Body of pancreas (tissue), 4 donors: ENCODE measurements around the gene PLXNB3. TPM values are rescaled to one million over a fixed set of nuclear protein-coding genes. Genes with fewer than 3 reads are reported as not detected.

ENCODE experiments used
- ATAC-seq: fragments of 150-250 bp; one replicate; pipeline ENCODE4 v1.9.1; 2016
- DNase-seq, 4 donors: peaks; one replicate each; pipeline ENCODE4 v3.0.0-alpha.2; 2019
- H3K27ac ChIP-seq, 4 donors: fragments of 200-600 bp; sonication (generic); 1 replicate in 3 of 4; 2 replicates in 1 of 4; pipeline versions ENCODE4 v1.5.1 to v1.6.1; 2016 to 2019; ENCODE audit warnings: mild to moderate bottlenecking in 1 of 4, mixed read lengths in 1 of 4, moderate library complexity in 1 of 4
- H3K27me3 ChIP-seq, 2 donors: fragments of 200-600 bp; sonication (generic); one replicate each; pipeline ENCODE4 v1.6.0; 2016; ENCODE audit warnings: mild to moderate bottlenecking in 1 of 2
- H3K36me3 ChIP-seq, 2 donors: fragments of 200-600 bp; sonication (generic); replicated peaks in 1 of 2; 2 replicates each; pipeline ENCODE4 v1.5.1; 2016; ENCODE audit warnings: low read depth in 2 of 2; ENCODE audit not compliant: insufficient read depth in 1 of 2
- H3K4me1 ChIP-seq: fragments of 200-600 bp; sonication (generic); one replicate; pipeline ENCODE4 v1.6.0; 2016
- H3K4me3 ChIP-seq, 2 donors: fragments of 200-600 bp; sonication (generic); 1 replicate in 1 of 2; 2 replicates in 1 of 2; pipeline ENCODE4 v1.5.1; 2016 to 2019
- H3K9me3 ChIP-seq, 3 donors: fragments of 200-600 bp; sonication (generic); 1 replicate in 2 of 3; 2 replicates in 1 of 3; pipeline ENCODE4 v1.5.1; 2016
- CTCF ChIP-seq, 7 experiments: fragments of 450-650 bp in 4 of 7; fragments of 200-600 bp in 3 of 7; sonication (generic) in 3 of 7; IDR thresholded peaks; one replicate each; pipeline ENCODE4 v1.5.1; 2016 to 2019; ENCODE audit warnings: antibody characterized with exemption in 7 of 7
- POLR2A ChIP-seq, 3 donors: fragments of 450-650 bp; IDR thresholded peaks; one replicate each; pipeline ENCODE4 v1.6.1; 2016; ENCODE audit warnings: antibody characterized with exemption in 3 of 3, mild to moderate bottlenecking in 2 of 3
- WGBS, 2 donors: methylation state at CpG; one replicate each; pipeline ENCODE4 v1.1.5; 2017; 5-methylcytosine and 5-hydroxymethylcytosine counted together
- intact Hi-C: fragments of 100-400 bp; cut with DNase I; formaldehyde crosslinking; loops from one replicate; pipeline ENCODE4 v1.15.1; 2023
- total RNA-seq, 2 donors: library from RNA; depleted of rRNA; stranded (reverse); fragments of >200 nt; gene quantifications; one replicate each; pipeline ENCODE4 v1.1.0, GENCODE V29; 2016

PLXNB3 gene
- total RNA-seq, 2 donors from 2014 or later = 4.2 to 13.2 TPM

GRCh38 chrX:153776611-153777045, 12.6 kb downstream of the PLXNB3 start:
- H3K4me3 ChIP-seq = no peak overlapping the region
- no peak for ATAC-seq
- 80 to 83% methylated on average over 1 to 2 of the region's 22 CpGs for WGBS, 2 donors
- peaks cover 8% of the 10 kb centered on the region for H3K4me1 ChIP-seq
- DNase-seq = no peak
- no peaks in the 10 kb centered on the region for H3K9me3 ChIP-seq
- H3K27me3 ChIP-seq = no peaks in the 10 kb centered on the region
- H3K27ac ChIP-seq = no peak overlapping the region
- no peaks in the 10 kb centered on the region for H3K36me3 ChIP-seq
- intact Hi-C loops = no loop called here
- TF ChIP-seq CTCF (IDR thresholded peaks at IDR 0.05) = no peak
- no peak for TF ChIP-seq POLR2A (IDR thresholded peaks at IDR 0.05)

DNA sequence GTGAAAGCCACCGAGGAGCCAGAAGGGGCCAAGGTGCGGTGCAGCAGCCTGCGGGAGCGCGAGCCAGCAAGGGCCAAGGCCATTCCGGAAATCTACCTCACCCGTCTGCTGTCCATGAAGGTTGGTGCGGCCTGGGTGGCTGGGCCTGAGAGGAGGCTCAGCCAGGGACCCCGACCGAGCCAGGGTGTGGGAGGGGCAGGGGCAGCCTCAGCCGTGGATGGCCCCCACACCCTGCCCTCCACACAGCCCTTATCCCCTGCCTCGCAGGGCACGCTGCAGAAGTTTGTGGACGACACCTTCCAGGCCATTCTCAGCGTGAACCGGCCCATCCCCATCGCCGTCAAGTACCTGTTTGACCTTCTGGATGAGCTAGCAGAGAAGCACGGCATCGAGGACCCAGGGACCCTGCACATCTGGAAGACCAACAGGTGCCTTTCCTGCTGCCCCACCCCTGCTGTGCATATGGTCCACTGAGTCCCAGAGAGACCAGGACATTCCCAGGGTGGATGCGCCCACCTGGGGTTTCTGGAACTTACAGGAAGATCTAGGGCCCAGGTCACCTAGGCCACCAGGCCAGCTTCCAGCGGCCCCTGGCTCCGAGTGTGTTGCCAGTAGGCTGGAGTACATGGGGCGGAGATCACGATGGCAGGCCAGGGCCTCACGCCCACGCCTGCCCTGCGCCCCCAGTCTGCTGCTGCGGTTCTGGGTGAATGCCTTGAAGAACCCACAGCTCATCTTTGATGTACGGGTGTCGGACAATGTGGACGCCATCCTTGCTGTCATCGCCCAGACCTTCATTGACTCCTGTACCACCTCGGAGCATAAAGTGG, 13.4 kb downstream of the PLXNB3 start:
- Histone ChIP-seq H3K4me1 (peaks cover 8% of the 10 kb centered on the region), H3K4me3 (no peak overlapping the region), H3K9me3 (no peaks in the 10 kb centered on the region), H3K27ac (no peak overlapping the region), H3K27me3 (no peaks in the 10 kb centered on the region), H3K36me3 (no peaks in the 10 kb centered on the region)
- TF ChIP-seq POLR2A (IDR thresholded peaks at IDR 0.05) = no peak
- no peak for TF ChIP-seq CTCF (IDR thresholded peaks at IDR 0.05)
- ATAC-seq (no peak), DNase-seq (peak in 1 of 4 donors; percentile 10)
- intact Hi-C loops = no loop called here
- 78% methylated on average over 20 of the region's 34 CpGs; no CpG with 5 or more reads in 1 of the 2 donors for WGBS, 2 donors

DNA sequence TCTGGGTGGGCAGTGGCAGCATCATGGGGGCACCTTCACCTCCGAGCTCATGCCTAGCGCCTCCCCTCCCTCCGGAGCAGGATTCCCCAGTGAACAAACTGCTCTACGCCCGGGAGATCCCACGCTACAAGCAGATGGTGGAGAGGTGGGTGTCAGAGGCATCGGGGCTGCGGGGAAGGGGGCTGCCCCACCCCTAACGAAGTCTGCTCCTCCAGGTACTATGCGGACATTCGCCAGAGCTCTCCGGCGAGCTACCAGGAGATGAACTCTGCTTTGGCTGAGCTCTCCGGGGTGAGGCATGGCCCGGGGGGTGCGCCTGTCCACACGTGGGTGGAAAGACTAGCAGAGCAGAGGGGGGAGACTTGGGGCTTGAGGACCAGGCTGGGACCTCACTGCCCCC, 14.1 kb downstream of the PLXNB3 start:
- no peak for TF ChIP-seq CTCF (IDR thresholded peaks at IDR 0.05)
- TF ChIP-seq POLR2A (IDR thresholded peaks at IDR 0.05) = no peak
- intact Hi-C loops = no loop called here
- H3K4me3 ChIP-seq = no peak overlapping the region
- H3K4me1 ChIP-seq = peaks cover 8% of the 10 kb centered on the region
- ATAC-seq = no peak
- H3K27ac ChIP-seq = no peak overlapping the region
- no peaks in the 10 kb centered on the region for H3K9me3 ChIP-seq
- WGBS, 2 donors = 20 to 40% methylated on average over 2 to 4 of the region's 17 CpGs
- H3K27me3 ChIP-seq = no peaks in the 10 kb centered on the region
- no peaks in the 10 kb centered on the region for H3K36me3 ChIP-seq
- DNase-seq = no peak

GRCh38 chrX:153778684-153779101, 14.6 kb downstream of the PLXNB3 start:
- intact Hi-C loops = no loop called here
- no peak for TF ChIP-seq POLR2A (IDR thresholded peaks at IDR 0.05)
- TF ChIP-seq CTCF (IDR thresholded peaks at IDR 0.05) = no peak
- no peak for DNase-seq

More at GRCh38 chrX:153778684-153779101, 14.6 kb downstream of the PLXNB3 start:
- no peaks in the 10 kb centered on the region for H3K9me3 ChIP-seq
- H3K27ac ChIP-seq = no peak overlapping the region
- H3K27me3 ChIP-seq = no peaks in the 10 kb centered on the region
- no peak for ATAC-seq
- peaks cover 8% of the 10 kb centered on the region for H3K4me1 ChIP-seq
- no peaks in the 10 kb centered on the region for H3K36me3 ChIP-seq
- WGBS, 2 donors = 80 to 100% methylated on average over 1 of the region's 16 CpGs
- no peak overlapping the region for H3K4me3 ChIP-seq
